Smooth muscle cell (in vitro differentiated cells): ENCODE measurements around the gene PDE4D. TPM values are rescaled to one million over a fixed set of nuclear protein-coding genes. Genes with fewer than 3 reads are reported as not detected.

Experiments
- DNase-seq: peaks from one replicate; lab custom pipeline; 2025; ENCODE audit not compliant: unreplicated experiment; lab: John Stamatoyannopoulos, UW
- H2AFZ ChIP-seq: fragments of 200-600 bp; sonication (generic); 2 replicates; pipeline ENCODE4 v1.6.0; 2016; ENCODE audit warnings: antibody characterized with exemption, low read depth, mild to moderate bottlenecking
- H3F3A ChIP-seq: fragments of 200-600 bp; sonication (generic); 2 replicates; pipeline ENCODE4 v1.6.0; 2017; ENCODE audit warnings: antibody characterized with exemption, low read depth
- H3K27ac ChIP-seq: fragments of 200-600 bp; sonication (generic); 2 replicates; pipeline ENCODE4 v1.5.1; 2016; ENCODE audit warnings: low read depth, mild to moderate bottlenecking
- H3K27me3 ChIP-seq: fragments of 200-600 bp; sonication (generic); 2 replicates; pipeline ENCODE4 v1.6.1; 2016; ENCODE audit warnings: low read depth, mild to moderate bottlenecking
- H3K36me3 ChIP-seq: fragments of 200-600 bp; sonication (generic); 2 replicates; pipeline ENCODE4 v1.5.1; 2016; ENCODE audit warnings: low read depth
- H3K4me1 ChIP-seq: fragments of 200-600 bp; sonication (generic); 2 replicates; pipeline ENCODE4 v1.5.1; 2016; ENCODE audit warnings: low read depth
- H3K4me2 ChIP-seq: fragments of 200-600 bp; sonication (generic); 2 replicates; pipeline ENCODE4 v1.6.0; 2016; ENCODE audit warnings: mild to moderate bottlenecking
- H3K4me3 ChIP-seq: fragments of 200-600 bp; sonication (generic); 2 replicates; pipeline ENCODE4 v1.5.1; 2016; ENCODE audit warnings: mild to moderate bottlenecking
- H3K79me2 ChIP-seq: fragments of 200-600 bp; sonication (generic); 2 replicates; pipeline ENCODE4 v1.6.0; 2016; ENCODE audit warnings: low read depth, mild to moderate bottlenecking
- H3K9ac ChIP-seq: fragments of 200-600 bp; sonication (generic); 2 replicates; pipeline ENCODE4 v1.6.0; 2016; ENCODE audit warnings: low read depth
- H3K9me3 ChIP-seq: fragments of 200-600 bp; sonication (generic); replicated peaks from 2 replicates; pipeline ENCODE4 v1.5.1; 2016; ENCODE audit warnings: low read depth
- H4K20me1 ChIP-seq: fragments of 200-600 bp; sonication (generic); 2 replicates; pipeline ENCODE4 v1.6.0; 2016; ENCODE audit warnings: low read depth
- CTCF ChIP-seq: fragments of 200-600 bp; sonication (generic); IDR thresholded peaks from 2 replicates; pipeline ENCODE4 v1.5.1; 2017; ENCODE audit warnings: borderline replicate concordance, mild to moderate bottlenecking, antibody characterized with exemption; ENCODE audit not compliant: insufficient read depth, poor library complexity, severe bottlenecking
- WGBS: methylation state at CpG from one replicate; pipeline ENCODE4 v1.1.7; 2016; ENCODE audit warnings: low lambda C conversion rate; 5-methylcytosine and 5-hydroxymethylcytosine counted together
- polyA plus RNA-seq: library from polyadenylated mRNA; unstranded; fragments of >200 nt; fragmentation: Nextera tagmentation; extraction: Ambion mirVana; gene quantifications from 2 replicates; pipeline ENCODE4 v1.2.1, GENCODE V29; 2016
- total RNA-seq: library from RNA; depleted of rRNA; stranded (reverse); fragments of >200 nt; gene quantifications from 2 replicates; pipeline ENCODE4 v1.2.3, GENCODE V29; 2014

PDE4D gene
- total and polyA plus RNA-seq, 2 experiments from 2014 or later = 16.4 to 61.0 TPM

- 81% methylated on average over 1 of the region's 1 CpG for WGBS
- H3K27ac ChIP-seq = no peak overlapping the region
Measured at GRCh38 chr5:59605915-59606314, 287.6 kb downstream of the PDE4D start.

GRCh38 chr5:59604111-59604510 is 289.4 kb downstream of the PDE4D start:
- Histone ChIP-seq H3K36me3 (no peaks in the 10 kb centered on the region), H3K27me3 (no peaks in the 10 kb centered on the region), H3K27ac (no peak overlapping the region), H4K20me1 (peaks cover 69% of the 10 kb centered on the region), H2AFZ (no peak overlapping the region), H3K4me3 (no peak overlapping the region), H3K9ac (no peak overlapping the region), H3K9me3 (no peaks in the 10 kb centered on the region), H3K4me1 (peaks cover 3% of the 10 kb centered on the region), H3K4me2 (no peak overlapping the region), H3K79me2 (peaks cover 13% of the 10 kb centered on the region), H3F3A (no peaks in the 10 kb centered on the region)
- TF ChIP-seq CTCF = no peak
- DNase-seq = no peak
- 64% methylated on average over 4 of the region's 4 CpGs for WGBS

More at GRCh38 chr5:59605915-59606314, 287.6 kb downstream of the PDE4D start:
- Histone ChIP-seq H3K4me2 (no peak overlapping the region), H3F3A (no peaks in the 10 kb centered on the region), H3K36me3 (no peaks in the 10 kb centered on the region), H3K9me3 (no peaks in the 10 kb centered on the region), H3K9ac (no peak overlapping the region), H3K4me3 (no peak overlapping the region), H3K4me1 (peaks cover 2% of the 10 kb centered on the region), H2AFZ (no peak overlapping the region), H3K27me3 (no peaks in the 10 kb centered on the region), H4K20me1 (peaks cover 64% of the 10 kb centered on the region), H3K79me2 (peaks cover 13% of the 10 kb centered on the region)
- no peak for DNase-seq
- no peak for TF ChIP-seq CTCF

- Histone ChIP-seq H3F3A (no peaks in the 10 kb centered on the region), H3K4me2 (no peak overlapping the region), H3K79me2 (peaks cover 13% of the 10 kb centered on the region), H4K20me1 (peaks cover 69% of the 10 kb centered on the region), H3K9me3 (no peaks in the 10 kb centered on the region), H3K9ac (no peak overlapping the region), H3K4me3 (no peak overlapping the region), H3K27me3 (no peaks in the 10 kb centered on the region), H3K4me1 (peaks cover 3% of the 10 kb centered on the region), H3K36me3 (no peaks in the 10 kb centered on the region), H3K27ac (no peak overlapping the region), H2AFZ (no peak overlapping the region)
- no peak for DNase-seq
- WGBS = 43% methylated on average over 3 of the region's 3 CpGs
- no peak for TF ChIP-seq CTCF
Measured at GRCh38 chr5:59600998-59601397, 292.5 kb downstream of the PDE4D start.

GRCh38 chr5:59600153-59600552 is 293.4 kb downstream of the PDE4D start:
- Histone ChIP-seq H3F3A (no peaks in the 10 kb centered on the region), H3K9ac (no peak overlapping the region), H3K4me2 (no peak overlapping the region), H3K27me3 (no peaks in the 10 kb centered on the region), H3K36me3 (no peaks in the 10 kb centered on the region), H2AFZ (no peak overlapping the region), H3K4me1 (peaks cover 3% of the 10 kb centered on the region), H4K20me1 (peaks cover 66% of the 10 kb centered on the region), H3K9me3 (no peaks in the 10 kb centered on the region), H3K4me3 (no peak overlapping the region), H3K79me2 (peaks cover 14% of the 10 kb centered on the region), H3K27ac (no peak overlapping the region)
- 98% methylated on average over 2 of the region's 2 CpGs for WGBS
- no peak for TF ChIP-seq CTCF
- no peak for DNase-seq
